ENCODE data around the gene CBX1. TPM values are rescaled to one million over a fixed set of nuclear protein-coding genes. Genes with fewer than 3 reads are reported as not detected.

Gene CBX1
- total and polyA plus RNA-seq, 2 of the 8 experiments (the other 6 are each of a cell fraction or from before 2014, with no cell fraction given), result 38.7 to 173 TPM

DNA sequence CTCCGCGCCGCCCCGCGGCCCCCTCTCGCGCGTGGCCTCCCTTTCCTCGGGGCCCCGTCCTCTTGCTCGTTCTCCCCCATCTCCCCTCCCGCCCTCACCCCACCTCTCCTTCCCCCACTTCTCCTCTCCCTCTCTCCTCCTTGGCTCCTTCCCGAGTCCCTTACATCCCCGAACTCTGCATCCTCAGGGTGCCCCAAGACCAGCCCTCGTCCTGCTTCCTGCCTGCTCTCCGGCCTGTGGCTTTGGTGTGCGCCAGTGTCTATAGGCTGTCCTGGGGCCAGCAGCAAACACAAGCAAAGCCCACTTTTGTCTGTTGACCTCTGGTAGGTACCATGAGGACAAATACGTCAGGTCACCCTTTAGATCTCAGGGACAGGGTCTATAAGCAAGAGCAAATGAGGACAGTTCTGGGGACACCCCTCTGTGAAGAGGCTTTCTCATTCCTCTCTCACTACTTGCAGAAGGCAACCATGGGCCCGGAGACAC lies 63.4 kb downstream of the CBX1 start:
- TF ChIP-seq EZH2 (IDR thresholded peaks at IDR 0.05; ENCODE audit: low read depth, low read length, severe bottlenecking), result peak; percentile 13
- TF ChIP-seq SP1 (IDR thresholded peaks at IDR 0.05; ENCODE audit: low read depth, low read length), result no peak
- Histone ChIP-seq H3K9ac (replicated peaks in 1 of 4; ENCODE audit: extremely low read depth in 1 of 4, low read depth in 3 of 4, low read length in 3 of 4) (no peak overlapping the region; a peak in 1 of 7 replicates), H2BK15ac (ENCODE audit: low read length) (no peak overlapping the region; the same call in 1 of the 2 replicates), H2BK20ac (ENCODE audit: low read length) (no peak overlapping the region), H3K23me2 (ENCODE audit: low read depth, low read length) (peaks cover 4% of the 10 kb centered on the region; the same call in 1 of the 2 replicates), H3K4me3 (ENCODE audit: extremely low read depth in 1 of 4, insufficient read depth in 2 of 4, low read depth in 3 of 4, low read length in 4 of 4) (peak overlapping the region; percentile 21 to 54 (median 30); a peak in 5 of 8 replicates), H3K4me1 (replicated peaks in 1 of 4; ENCODE audit: control insufficient read depth in 3 of 4, insufficient read depth in 4 of 4, low read length in 3 of 4) (peaks cover 2 to 7% (median 4%) of the 10 kb centered on the region in 4 experiments; a peak in 5 of 7 replicates), H2AK5ac (ENCODE audit: low read depth, low read length) (no peak overlapping the region), H4K91ac (replicated peaks; ENCODE audit: insufficient read length, low read length) (no peak overlapping the region), H4K8ac (ENCODE audit: extremely low read depth, insufficient read depth, low read length) (no peak overlapping the region), H3K4me2 (ENCODE audit: insufficient read depth in 1 of 2, low read depth in 2 of 2, low read length in 2 of 2) (peak overlapping the region; percentile 71 to 72), H3K27me3 (replicated peaks in 1 of 4; ENCODE audit: control insufficient read depth in 3 of 4, extremely low read depth in 1 of 4, insufficient read depth in 3 of 4, low read length in 3 of 4) (peaks cover 6 to 27% (median 20%) of the 10 kb centered on the region in 4 experiments), H3K79me1 (ENCODE audit: low read depth, low read length) (no peaks in the 10 kb centered on the region), H3K18ac (ENCODE audit: extremely low read depth, low read length) (no peak overlapping the region), H3K79me2 (ENCODE audit: control insufficient read depth in 1 of 2, insufficient read depth in 2 of 2, low read length in 2 of 2) (no peaks in the 10 kb centered on the region), H4K20me1 (replicated peaks in 1 of 2; ENCODE audit: control insufficient read depth in 1 of 2, insufficient read depth in 2 of 2, low read length in 2 of 2) (peaks cover 0 to 5% of the 10 kb centered on the region in 2 experiments), H2AFZ (ENCODE audit: low read length) (peak overlapping the region; percentile 92), H3K14ac (ENCODE audit: insufficient read length) (no peak overlapping the region), H3K9me3 (ENCODE audit: insufficient read depth in 2 of 2, low read depth in 1 of 2, low read length in 1 of 2) (no peaks in the 10 kb centered on the region), H2BK120ac (replicated peaks; ENCODE audit: low read depth, low read length) (no peak overlapping the region), H3K36me3 (ENCODE audit: control insufficient read depth in 2 of 4, insufficient read depth in 4 of 4, low read length in 3 of 4) (no peaks in the 10 kb centered on the region), H3K56ac (replicated peaks; ENCODE audit: insufficient read length, low read depth, low read length) (no peak overlapping the region), H3K27ac (ENCODE audit: low read depth, low read length) (no peak overlapping the region), H3K23ac (ENCODE audit: insufficient read length) (no peak overlapping the region), H2BK12ac (ENCODE audit: low read depth, low read length) (peak overlapping the region; percentile 50; the same call in 1 of the 2 replicates), H2BK5ac (ENCODE audit: low read depth, low read length) (no peak overlapping the region), H4K5ac (ENCODE audit: insufficient read length, low read depth, low read length) (no peak overlapping the region), H3K4ac (replicated peaks; ENCODE audit: insufficient read length, low read depth, low read length) (no peak overlapping the region)
- WGBS, 2 experiments (ENCODE audit: extremely low coverage in 1 of 2, insufficient coverage in 1 of 2, insufficient read length in 1 of 2, insufficient replicate concordance in 2 of 2, low coverage in 1 of 2, low lambda C conversion rate in 2 of 2, missing lambda C conversion rate in 1 of 2), result 24% methylated on average over 7 of the region's 19 CpGs; no CpG with 5 or more reads in 1 of the 2 experiments
- POLR2A ChIA-PET (ENCODE audit: partially characterized antibody), result interaction anchor here (28.1 kb wide), 1 partner anchor 24 kb away, joined by 1227 read pairs; the partner anchor contains the start of gene NFE2L1
- DNase-seq (ENCODE audit: low read depth in 1 of 2, low spot score in 2 of 2) (peak in 1 of 2 experiments; percentile 59), FAIRE-seq (no peak)
- CTCF ChIA-PET (ENCODE audit: partially characterized antibody), result interaction anchor here (0.7 to 6.5 kb wide), 5 partner anchors 10 to 41 kb away, joined by 3 to 37 read pairs (median 8); partner anchors contain the start of gene NFE2L1
